GM19438 (cell line): ENCODE results near the gene EVC2.

Experiments used
- ATAC-seq: cut with Tn5 transposase; IDR thresholded peaks from one replicate; pipeline ENCODE4 v1.9.1; 2021; ENCODE audit warnings: low read depth; ENCODE audit not compliant: unreplicated experiment

Gene EVC2

GRCh38 chr4:5712517-5712916 is 4.2 kb upstream of the EVC2 start:
- no peak for ATAC-seq

DNA sequence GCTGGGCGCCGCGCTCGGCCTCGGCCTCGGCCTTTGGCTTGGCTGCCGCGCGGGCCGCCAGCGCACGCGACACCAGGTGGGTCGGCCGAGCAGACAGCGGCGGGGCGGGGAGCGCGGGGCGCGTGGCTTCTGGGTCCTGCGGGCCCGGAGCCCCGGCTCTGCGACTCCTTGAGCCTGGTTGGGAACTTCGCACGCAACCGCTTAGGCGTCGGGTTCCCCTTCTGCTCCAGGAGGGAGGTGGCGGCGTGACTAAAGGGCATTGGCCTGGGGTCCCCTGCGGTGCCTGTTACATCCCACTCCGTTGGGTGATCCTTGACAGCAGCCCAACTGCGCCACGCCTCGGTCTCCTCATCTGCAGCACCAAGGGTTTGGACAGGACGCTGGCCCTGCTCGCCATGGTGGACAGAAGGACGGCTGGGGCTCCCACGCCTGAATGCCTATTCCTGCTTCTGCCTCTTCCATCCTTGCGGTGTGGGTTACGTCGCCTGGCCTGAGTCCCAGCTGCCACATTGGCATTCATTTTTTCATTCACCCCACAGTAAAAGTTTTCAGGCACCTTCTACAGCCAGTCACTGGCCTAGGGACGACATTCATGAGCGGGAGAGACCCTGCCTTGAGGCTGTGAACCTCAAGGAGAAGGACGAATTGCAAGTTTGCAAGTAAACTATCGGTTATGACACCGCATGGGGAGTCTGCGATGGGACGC is 3.3 kb upstream of the EVC2 start:
- ATAC-seq = no peak

- no peak for ATAC-seq
These were observed 2.7 kb upstream of the EVC2 start, which contains the start of gene EVC for GRCh38 chr4:5710961-5711478. Gene EVC, plus strand, starts transcription at chr4:5711201. Its CDS starts 180 bp downstream, at chr4:5711381.

GRCh38 chr4:5710065-5710960 is 2.0 kb upstream of the EVC2 start:
- no peak for ATAC-seq

DNA sequence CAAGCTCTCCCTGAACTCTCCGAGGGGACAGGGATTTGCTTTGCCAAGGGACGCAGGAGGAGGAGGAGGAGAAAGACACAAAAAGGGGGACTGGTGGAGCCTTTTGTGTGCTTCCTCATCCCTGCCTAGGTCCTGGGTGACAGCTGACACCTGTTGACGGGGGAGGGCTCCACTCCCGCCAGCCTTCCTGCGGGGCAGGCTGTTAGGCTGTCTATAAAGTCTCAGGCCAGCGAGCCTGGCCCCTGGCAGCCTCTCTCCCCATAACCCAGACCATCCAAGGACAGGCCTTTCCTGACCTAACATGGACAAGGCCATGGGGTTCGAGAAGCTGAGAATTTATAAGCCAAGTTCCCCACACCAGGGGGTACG is 832 bp upstream of the EVC2 start:
- no peak for ATAC-seq

DNA sequence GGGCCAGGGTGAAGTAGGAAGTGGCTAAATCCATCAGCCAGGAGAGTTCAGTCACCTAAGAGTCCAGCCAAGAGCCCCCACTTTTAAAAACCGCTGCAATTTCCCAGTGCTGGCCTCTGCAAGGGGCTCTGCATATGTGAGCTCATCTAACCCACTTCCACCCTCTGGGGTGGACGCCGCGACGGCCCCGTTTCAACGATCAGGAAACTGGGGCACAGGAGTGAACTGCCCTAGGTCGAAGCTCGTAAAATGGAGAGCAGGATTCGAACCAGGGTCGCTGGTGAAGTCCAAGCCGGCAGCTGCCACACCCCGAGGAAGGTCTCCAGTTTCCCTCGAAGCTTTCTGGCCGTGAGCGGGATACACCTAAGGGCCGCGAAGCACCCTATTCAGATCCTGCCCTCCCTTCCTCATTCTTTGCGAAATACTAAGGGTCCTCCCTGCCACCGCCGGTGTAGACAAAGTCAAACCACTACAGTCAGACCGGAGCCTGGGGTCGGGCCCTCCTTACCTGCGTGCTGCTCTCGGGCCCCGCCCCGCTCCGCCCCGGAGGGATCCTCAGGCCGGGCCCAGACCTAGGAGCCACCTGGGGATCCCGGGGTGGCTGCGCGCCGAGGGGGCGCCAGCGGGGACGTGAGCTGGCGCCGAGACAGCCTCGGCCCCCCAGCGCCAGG is 446 bp downstream of the EVC2 start:
- peak; percentile 40 for ATAC-seq

DNA sequence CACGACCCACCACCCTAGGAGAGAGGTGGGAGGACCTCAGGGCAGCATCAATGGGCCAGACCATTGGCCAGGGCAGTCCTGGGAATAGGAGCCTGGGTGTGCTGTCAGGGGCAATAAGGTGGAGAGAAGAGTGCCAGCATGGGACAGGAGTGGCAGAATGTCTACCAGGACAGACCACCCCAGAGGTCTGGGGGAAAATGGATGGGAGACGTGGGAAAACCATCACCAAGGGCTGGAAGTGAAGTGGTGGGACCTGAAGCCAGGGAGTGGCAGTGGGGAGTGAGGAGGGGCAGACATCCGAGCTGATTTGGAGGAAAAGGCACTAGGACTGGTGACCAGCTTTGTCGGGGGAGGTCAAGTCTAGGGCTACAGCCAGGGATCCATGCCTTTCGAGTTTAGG is 993 bp downstream of the EVC2 start:
- no peak for ATAC-seq

DNA sequence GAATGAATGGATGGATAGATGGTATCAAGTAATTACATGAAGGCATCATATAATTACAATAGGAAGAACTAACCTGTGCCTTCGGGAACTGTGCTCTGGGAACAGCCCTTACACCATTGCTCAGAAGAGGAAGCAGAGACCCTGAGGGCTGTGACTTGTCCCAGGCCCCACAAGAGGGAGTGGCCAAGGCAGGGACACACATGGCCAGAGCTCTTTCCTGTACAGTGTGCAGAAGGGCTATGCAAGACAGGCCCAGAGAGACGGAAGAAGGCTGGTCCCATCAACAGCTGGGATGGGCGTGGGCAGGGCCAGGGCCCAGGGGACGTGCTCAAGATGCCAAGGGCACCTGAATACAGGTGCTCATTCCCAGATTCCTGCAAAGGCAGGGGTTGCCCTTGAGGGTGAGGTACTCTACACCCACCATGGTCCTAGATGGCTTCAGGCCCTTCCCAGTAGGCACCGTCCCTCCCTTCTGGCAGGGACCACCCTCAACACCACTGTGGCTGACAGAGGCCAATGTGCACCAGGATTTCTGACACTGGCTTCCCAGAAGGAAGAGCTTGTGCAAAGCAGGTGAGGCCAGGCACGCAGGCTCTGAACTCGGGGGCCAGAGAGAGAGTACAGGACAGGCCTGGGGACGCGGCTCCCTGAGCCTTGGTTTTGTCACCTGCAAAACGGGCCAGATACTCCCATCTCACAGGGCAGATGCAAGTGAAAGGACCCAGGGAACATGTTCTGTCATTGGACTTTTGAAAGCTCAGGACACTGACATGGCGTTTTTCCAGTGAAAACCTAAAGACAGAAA is 1.7 kb downstream of the EVC2 start:
- no peak for ATAC-seq

DNA sequence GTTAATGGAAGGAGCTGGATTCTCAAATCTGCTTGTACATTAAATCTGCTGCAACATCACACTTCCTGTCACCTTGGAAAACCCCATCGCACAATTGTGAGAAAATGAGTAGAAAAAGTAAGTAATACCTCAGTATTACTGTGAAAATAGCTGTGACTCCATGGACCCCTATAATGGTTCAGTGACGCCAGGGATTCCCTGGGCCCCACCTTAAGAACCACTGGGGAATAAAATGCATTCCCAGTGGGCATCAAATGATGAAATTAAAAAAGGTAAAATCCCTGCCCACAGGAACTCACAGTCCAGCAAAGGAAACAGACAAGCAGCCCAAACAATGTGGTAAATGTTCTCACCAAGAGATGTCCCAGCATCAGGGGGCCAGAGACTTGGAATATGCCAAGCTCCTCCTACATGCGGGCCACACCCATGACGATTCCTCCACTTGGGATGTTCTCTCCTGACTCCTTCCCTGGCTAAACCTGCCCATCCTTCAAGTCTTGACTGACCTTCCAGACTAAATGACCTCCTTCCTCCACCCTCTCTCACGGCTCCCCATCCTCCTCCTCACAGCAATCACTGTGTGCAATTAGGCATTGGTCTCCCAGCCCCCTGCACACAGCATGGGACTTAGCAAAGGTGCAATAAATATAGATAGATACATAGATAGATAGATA is 2.6 kb downstream of the EVC2 start:
- ATAC-seq = no peak

- no peak for ATAC-seq
These were observed 4.1 kb downstream of the EVC2 start for GRCh38 chr4:5704276-5704675.

- ATAC-seq = no peak
These were observed 4.5 kb downstream of the EVC2 start for GRCh38 chr4:5703831-5704230.

DNA sequence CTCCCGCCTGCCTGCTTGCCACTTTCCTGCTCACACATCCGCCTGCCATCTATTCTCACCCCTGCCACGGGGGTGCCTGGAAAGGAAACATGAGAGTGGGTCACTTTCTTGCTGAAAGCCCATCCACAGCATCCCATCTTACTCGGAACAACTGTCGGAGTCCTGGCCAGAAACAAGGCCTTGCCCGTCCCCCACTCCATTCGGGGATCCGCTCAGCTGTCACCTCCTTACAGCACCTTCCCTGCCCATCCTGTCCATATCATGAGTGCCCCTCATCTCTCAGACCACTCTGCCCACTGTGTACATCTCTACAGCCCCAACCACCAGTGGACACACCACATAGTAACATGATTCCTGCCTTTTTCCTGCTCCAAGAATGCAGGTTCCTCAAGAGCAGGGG is 6.4 kb downstream of the EVC2 start:
- no peak for ATAC-seq

GRCh38 chr4:5700459-5700858 is 7.9 kb downstream of the EVC2 start:
- no peak for ATAC-seq

DNA sequence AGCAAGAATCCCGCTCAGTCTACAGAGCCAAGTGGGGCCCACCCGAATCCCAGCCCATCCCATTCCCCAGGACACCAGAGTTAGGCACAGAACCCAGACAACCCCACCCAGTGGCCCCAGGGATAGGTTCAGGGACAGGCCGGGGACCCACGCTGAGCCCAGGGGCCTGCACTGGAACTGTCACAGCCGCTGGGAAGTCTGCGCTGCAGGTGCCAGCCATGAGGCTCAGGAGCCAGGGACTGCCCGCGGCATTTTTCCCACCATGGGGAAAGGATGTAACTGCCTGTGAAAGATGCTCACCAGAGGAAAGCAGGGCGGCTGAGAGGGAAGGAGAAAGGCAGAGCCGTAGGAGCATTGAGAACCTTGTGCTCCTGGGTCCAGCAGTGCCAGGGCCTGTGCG is 12.0 kb downstream of the EVC2 start:
- no peak for ATAC-seq

- no peak for ATAC-seq
These were observed 14.5 kb downstream of the EVC2 start for GRCh38 chr4:5693871-5694270.

- ATAC-seq = no peak
These were observed 16.7 kb downstream of the EVC2 start for GRCh38 chr4:5691491-5692132.

- no peak for ATAC-seq
These were observed 19.3 kb downstream of the EVC2 start for GRCh38 chr4:5689065-5689464.

GRCh38 chr4:5686338-5686737 is 22.0 kb downstream of the EVC2 start:
- ATAC-seq = no peak

- no peak for ATAC-seq
These were observed 23.1 kb downstream of the EVC2 start for GRCh38 chr4:5685296-5685695.
